ENCODE data around the gene NSUN4.
"Not testable (repeated sequence)": the region's sequence is repeated elsewhere in the genome, so short reads cannot be mapped to it uniquely, and the experiment has no call there.

DNA sequence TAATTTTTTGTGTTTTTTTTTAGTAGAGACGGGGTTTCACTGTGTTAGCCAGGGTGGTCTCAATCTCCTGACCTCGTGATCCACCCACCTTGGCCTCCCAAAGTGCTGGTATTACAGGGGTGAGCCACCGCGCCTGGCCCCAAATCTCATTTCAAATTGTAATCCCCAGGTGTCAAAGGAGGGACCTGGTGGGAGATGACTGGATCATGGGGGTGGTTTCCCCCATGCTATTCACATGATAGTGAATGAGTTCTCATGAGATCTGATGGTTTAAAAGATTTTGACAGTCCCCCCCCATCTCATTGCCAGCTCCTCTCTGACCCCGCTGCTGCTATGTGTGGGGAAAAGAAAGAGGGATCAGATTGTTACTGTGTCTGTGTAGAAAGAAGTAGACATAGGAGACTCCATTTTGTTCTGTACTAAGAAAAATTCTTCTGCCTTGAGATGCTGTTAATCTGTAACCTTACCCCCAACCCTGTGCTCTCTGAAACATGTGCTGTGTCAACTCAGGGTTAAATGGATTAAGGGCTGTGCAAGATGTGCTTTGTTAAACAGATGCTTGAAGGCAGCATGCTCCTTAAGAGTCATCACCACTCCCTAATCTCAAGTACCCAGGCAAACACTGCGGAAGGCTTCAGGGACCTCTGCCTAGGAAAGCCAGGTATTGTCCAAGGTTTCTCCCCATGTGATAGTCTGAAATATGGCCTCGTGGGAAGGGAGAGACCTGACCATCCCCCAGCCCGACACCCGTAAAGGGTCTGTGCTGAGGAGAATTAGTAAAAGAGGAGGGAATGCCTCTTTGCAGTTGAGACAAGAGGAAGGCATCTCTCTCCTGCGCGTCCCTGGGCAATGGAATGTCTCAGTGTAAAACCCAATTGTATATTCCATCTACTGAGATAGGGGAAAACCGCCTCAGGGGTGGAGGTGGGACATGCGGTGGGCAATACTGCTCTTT, 20.4 kb upstream of the NSUN4 start:
- TF ChIP-seq, protein P1, sequence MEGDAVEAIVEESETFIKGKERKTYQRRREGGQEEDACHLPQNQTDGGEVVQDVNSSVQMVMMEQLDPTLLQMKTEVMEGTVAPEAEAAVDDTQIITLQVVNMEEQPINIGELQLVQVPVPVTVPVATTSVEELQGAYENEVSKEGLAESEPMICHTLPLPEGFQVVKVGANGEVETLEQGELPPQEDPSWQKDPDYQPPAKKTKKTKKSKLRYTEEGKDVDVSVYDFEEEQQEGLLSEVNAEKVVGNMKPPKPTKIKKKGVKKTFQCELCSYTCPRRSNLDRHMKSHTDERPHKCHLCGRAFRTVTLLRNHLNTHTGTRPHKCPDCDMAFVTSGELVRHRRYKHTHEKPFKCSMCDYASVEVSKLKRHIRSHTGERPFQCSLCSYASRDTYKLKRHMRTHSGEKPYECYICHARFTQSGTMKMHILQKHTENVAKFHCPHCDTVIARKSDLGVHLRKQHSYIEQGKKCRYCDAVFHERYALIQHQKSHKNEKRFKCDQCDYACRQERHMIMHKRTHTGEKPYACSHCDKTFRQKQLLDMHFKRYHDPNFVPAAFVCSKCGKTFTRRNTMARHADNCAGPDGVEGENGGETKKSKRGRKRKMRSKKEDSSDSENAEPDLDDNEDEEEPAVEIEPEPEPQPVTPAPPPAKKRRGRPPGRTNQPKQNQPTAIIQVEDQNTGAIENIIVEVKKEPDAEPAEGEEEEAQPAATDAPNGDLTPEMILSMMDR (IDR thresholded peaks at IDR 0.05): not testable (repeated sequence)
- TF ChIP-seq POLR2A, POLR2AphosphoS5 (IDR thresholded peaks at IDR 0.05): not testable (repeated sequence)
